ENCODE measurements around the gene MASP2.
"Not testable (repeated sequence)": the region's sequence is repeated elsewhere in the genome, so short reads cannot be mapped to it uniquely, and the experiment has no call there.

The MASP2 gene

GRCh38 chr1:11046625-11047365 lies at the start of gene MASP2:
TSS of gene MASP2 (minus strand) at chr1:11047239. CDS start at chr1:11047207, 32 bp downstream.
- DNase-seq: no peak

- DNase-seq: not testable (repeated sequence)
These were observed 36.7 kb upstream of the MASP2 start for GRCh38 chr1:11083784-11084183.

GRCh38 chr1:11080931-11081330 lies 33.9 kb upstream of the MASP2 start:
- DNase-seq: no peak

GRCh38 chr1:11078631-11079030 lies 31.6 kb upstream of the MASP2 start:
- no peak for DNase-seq

- not testable (repeated sequence) for DNase-seq
These were observed 26.4 kb upstream of the MASP2 start for GRCh38 chr1:11073398-11073797.

- DNase-seq: peak; percentile 18
These were observed 25.3 kb upstream of the MASP2 start for GRCh38 chr1:11072216-11072917.

- peak; percentile 18 for DNase-seq
These were observed 24.6 kb upstream of the MASP2 start for GRCh38 chr1:11071463-11072215.

- no peak for DNase-seq
These were observed 23.8 kb upstream of the MASP2 start for GRCh38 chr1:11070876-11071275.

GRCh38 chr1:11068600-11069473 lies 21.8 kb upstream of the MASP2 start:
- DNase-seq: no peak

- DNase-seq: no peak
These were observed 20.9 kb upstream of the MASP2 start for GRCh38 chr1:11067716-11068599.

GRCh38 chr1:11065796-11066195 lies 18.8 kb upstream of the MASP2 start:
- no peak for DNase-seq

GRCh38 chr1:11064942-11065341 lies 17.9 kb upstream of the MASP2 start:
- DNase-seq: no peak

- DNase-seq: not testable (repeated sequence)
These were observed 17.0 kb upstream of the MASP2 start for GRCh38 chr1:11063937-11064537.

- DNase-seq: no peak
These were observed 15.9 kb upstream of the MASP2 start for GRCh38 chr1:11062965-11063401.

- no peak for DNase-seq
These were observed 14.8 kb upstream of the MASP2 start for GRCh38 chr1:11061652-11062365.

GRCh38 chr1:11059968-11060830 lies 13.2 kb upstream of the MASP2 start, which contains the start of gene SRM:
TSS of gene SRM (minus strand) at chr1:11060018. CDS start at chr1:11059943, 75 bp downstream.
- DNase-seq: peak; percentile 78

- no peak for DNase-seq
These were observed 12.3 kb upstream of the MASP2 start for GRCh38 chr1:11059155-11059967.

GRCh38 chr1:11058595-11059154 lies 11.6 kb upstream of the MASP2 start:
- DNase-seq: peak; percentile 26
